K562 (cell line): ENCODE data around the gene TKTL1. TPM values are rescaled to one million over a fixed set of nuclear protein-coding genes. Genes with fewer than 3 reads are reported as not detected.
A peak's percentile ranks its signal among the peaks of the same experiment; 100 is the strongest.

Experiments
- ATAC-seq: fragments of 200-7000 bp; cut with Tn5 transposase; 3 replicates; pipeline ENCODE4 v1.9.1; 2020; ENCODE audit warnings: moderate library complexity
- BruUV-seq: library from RNA; stranded (reverse); fragments of 400-500 nt; replicated peaks from 2 replicates; lab custom pipeline; 2021; lab: Mats Ljungman, UMichigan
- CTCF ChIA-PET: fragments of 300-600 bp; formaldehyde crosslinking; extraction: SDS; loops from one replicate; lab custom pipeline; 2021; ENCODE audit warnings: low intra/inter-chr PET ratio; lab: Yijun Ruan, JAX
- POLR2A ChIA-PET: fragments of 300-600, 350-650 bp; sonication (Branson Sonifier 250); formaldehyde crosslinking; extraction: SDS; loops from one replicate; lab custom pipeline; 2021; ENCODE audit warnings: antibody characterized with exemption, inconsistent platforms; lab: Yijun Ruan, JAX
- DNase-seq, 4 experiments: peaks; one replicate each; pipeline versions ENCODE4 v3.0.0 to v3.0.0-alpha.2; 2011 to 2018; ENCODE audit warnings: low spot score in 3 of 4, mixed read lengths in 3 of 4; ENCODE audit errors: extremely low read depth in 1 of 4
- FAIRE-seq: peaks from 2 replicates; lab custom pipeline; 2011; peaks lifted over from hg19 to GRCh38; lab: Jason Lieb, UNC
- H2AFZ ChIP-seq: 2 replicates; pipeline ENCODE4 v1.6.0; 2011; ENCODE audit warnings: low read depth, low read length, control low read depth, inconsistent platforms
- H3K27ac ChIP-seq: fragments of 200-600 bp; 3 replicates; pipeline ENCODE4 v1.8.0; 2011; ENCODE audit warnings: low read depth, mild to moderate bottlenecking, control low read depth, inconsistent platforms, low read length, moderate library complexity, mixed read lengths; ENCODE audit errors: extremely low read depth
- H3K27me3 ChIP-seq, 2 experiments: fragments of 300-600 bp in 1 of 2; 2 replicates in 1 of 2; 3 replicates in 1 of 2; pipeline versions ENCODE4 v1.6.0 to v1.8.0; 2011; ENCODE audit warnings: inconsistent platforms in 2 of 2, low read length in 2 of 2, mild to moderate bottlenecking in 1 of 2, mixed read lengths in 1 of 2, moderate library complexity in 1 of 2; ENCODE audit not compliant: control insufficient read depth in 2 of 2, insufficient read depth in 2 of 2
- H3K36me3 ChIP-seq: fragments of 300-600 bp; 3 replicates; pipeline ENCODE4 v1.8.0; 2011; ENCODE audit warnings: mild to moderate bottlenecking, low read length, inconsistent platforms; ENCODE audit not compliant: control insufficient read depth, insufficient read depth
- H3K4me1 ChIP-seq, 2 experiments: fragments of 200-600 bp in 1 of 2; replicated peaks in 1 of 2; 2 replicates in 1 of 2; 3 replicates in 1 of 2; pipeline versions ENCODE4 v1.5.1 to v1.8.0; 2011; ENCODE audit warnings: inconsistent platforms in 2 of 2, low read length in 2 of 2, mild to moderate bottlenecking in 1 of 2, mixed read lengths in 1 of 2, moderate library complexity in 1 of 2; ENCODE audit not compliant: control insufficient read depth in 2 of 2, insufficient read depth in 2 of 2
- H3K4me2 ChIP-seq: 2 replicates; pipeline ENCODE4 v1.6.1; 2011; ENCODE audit warnings: low read length, control low read depth, inconsistent platforms, mixed read lengths; ENCODE audit not compliant: insufficient read depth
- H3K4me3 ChIP-seq: fragments of 200-600 bp; sonication (generic), shearing (Covaris generic); 2 replicates; pipeline ENCODE4 v1.5.1; 2016; ENCODE audit warnings: control low read depth, inconsistent platforms
- H3K79me2 ChIP-seq: fragments of 200-600 bp; 3 replicates; pipeline ENCODE4 v1.8.0; 2011; ENCODE audit warnings: low read length, inconsistent platforms; ENCODE audit not compliant: control insufficient read depth, insufficient read depth
- H3K9ac ChIP-seq, 2 experiments: 2 replicates each; pipeline versions ENCODE4 v1.6.0 to v1.6.1; 2011; ENCODE audit warnings: low read depth in 2 of 2, low read length in 2 of 2, control low read depth in 1 of 2, inconsistent platforms in 1 of 2, mild to moderate bottlenecking in 1 of 2, mixed read lengths in 1 of 2; ENCODE audit not compliant: insufficient read depth in 1 of 2
- H3K9me1 ChIP-seq: one replicate; pipeline ENCODE4 v1.6.0; 2011; ENCODE audit warnings: inconsistent platforms, mild to moderate bottlenecking, low read length, moderate library complexity; ENCODE audit not compliant: control insufficient read depth, insufficient read depth
- H3K9me3 ChIP-seq: replicated peaks from 2 replicates; pipeline ENCODE4 v1.5.1; 2011; ENCODE audit warnings: low read depth, low read length, inconsistent platforms; ENCODE audit not compliant: control insufficient read depth, insufficient read depth
- H4K20me1 ChIP-seq: replicated peaks from 2 replicates; pipeline ENCODE4 v1.6.1; 2011; ENCODE audit warnings: low read length, inconsistent platforms, mixed read lengths; ENCODE audit not compliant: control insufficient read depth, insufficient read depth
- CCAR2 ChIP-seq: fragments of 200-400 bp; formaldehyde crosslinking; IDR thresholded peaks from 2 replicates; pipeline ENCODE4 v1.6.1; 2017; ENCODE audit warnings: mild to moderate bottlenecking, low read depth, low read length
- CREB3 ChIP-seq: fragments of 450-650 bp; conservative IDR thresholded peaks from 2 replicates; pipeline ENCODE4 v1.6.1; 2016; ENCODE audit warnings: missing genetic modification characterization, low read depth, mild to moderate bottlenecking, missing compliant biosample characterization, moderate library complexity
- MAFK ChIP-seq: IDR thresholded peaks from 2 replicates; pipeline ENCODE4 v1.6.1; 2011; ENCODE audit warnings: low read length, improper control_type of control experiment
- MCM3 ChIP-seq: fragments of 450-650 bp; IDR thresholded peaks from 2 replicates; pipeline ENCODE4 v1.6.1; 2016
- NEUROD1 ChIP-seq: fragments of 150-350 bp; IDR thresholded peaks from 2 replicates; pipeline ENCODE4 v1.6.1; 2014; ENCODE audit warnings: borderline replicate concordance, low read length, low read depth; ENCODE audit not compliant: partially characterized antibody
- NFXL1 ChIP-seq: fragments of 450-650 bp; formaldehyde crosslinking; IDR thresholded peaks from 2 replicates; pipeline ENCODE4 v1.4.0; 2021; ENCODE audit warnings: mild to moderate bottlenecking
- PKNOX1 ChIP-seq: fragments of 450-650 bp; IDR thresholded peaks from 2 replicates; pipeline ENCODE4 v1.6.1; 2016
- POLR2A ChIP-seq: fragments of 450-650 bp; conservative IDR thresholded peaks from 2 replicates; pipeline ENCODE4 v1.6.1; 2016
- POLR2AphosphoS2 ChIP-seq: IDR thresholded peaks from 2 replicates; pipeline ENCODE4 v1.6.1; 2012; ENCODE audit warnings: low read length, improper control_type of control experiment
- POLR2AphosphoS5 ChIP-seq: IDR thresholded peaks from 2 replicates; pipeline ENCODE4 v1.6.1; 2011; ENCODE audit warnings: mild to moderate bottlenecking, low read depth, low read length, moderate library complexity; ENCODE audit not compliant: control insufficient read depth, insufficient read depth
- POU5F1 ChIP-seq: fragments of 150-350 bp; IDR thresholded peaks from 2 replicates; pipeline ENCODE4 v1.6.1; 2014; ENCODE audit warnings: borderline replicate concordance, low read length, low read depth, mild to moderate bottlenecking; ENCODE audit not compliant: partially characterized antibody
- SMARCB1 ChIP-seq: IDR thresholded peaks from 2 replicates; pipeline ENCODE4 v1.6.1; 2011; ENCODE audit warnings: improper control_type of control experiment, low read depth; ENCODE audit not compliant: insufficient read length
- SNIP1 ChIP-seq: fragments of 450-650 bp; IDR thresholded peaks from 2 replicates; pipeline ENCODE4 v1.7.1; 2017; ENCODE audit warnings: low read depth, mild to moderate bottlenecking
- THRA ChIP-seq: fragments of 450-650 bp; IDR thresholded peaks from 2 replicates; pipeline ENCODE4 v1.6.1; 2017; ENCODE audit warnings: mild to moderate bottlenecking, moderate library complexity
- U2AF1 ChIP-seq: fragments of 200-400 bp; formaldehyde crosslinking; optimal IDR thresholded peaks from 2 replicates; pipeline ENCODE3; 2017; ENCODE audit warnings: mild to moderate bottlenecking, low read depth, low read length, moderate library complexity
- YBX1 ChIP-seq: fragments of 450-650 bp; IDR thresholded peaks from 2 replicates; pipeline ENCODE4 v1.7.1; 2016; ENCODE audit warnings: mild to moderate bottlenecking
- ZFP36 ChIP-seq: fragments of 150-350 bp; IDR thresholded peaks from 2 replicates; pipeline ENCODE4 v1.6.1; 2018; ENCODE audit warnings: low read length, low read depth; ENCODE audit not compliant: partially characterized antibody
- ZFP91 ChIP-seq: sonication (generic); formaldehyde crosslinking; IDR thresholded peaks from 2 replicates; pipeline ENCODE4 v1.8.0; 2022; ENCODE audit warnings: mild to moderate bottlenecking, missing genetic modification reagents
- ZNF239 ChIP-seq: fragments of 250-450 bp; sonication (Bioruptor Pico); IDR thresholded peaks from 2 replicates; pipeline ENCODE4 v1.4.0; 2020; ENCODE audit warnings: mild to moderate bottlenecking
- ZNF354B ChIP-seq: fragments of 250-450 bp; sonication (Bioruptor Pico); IDR thresholded peaks from 2 replicates; pipeline ENCODE4 v1.4.0; 2020
- ZNF644 ChIP-seq: fragments of 200-800 bp; sonication (Bioruptor generic); IDR thresholded peaks from 2 replicates; pipeline ENCODE4 v1.6.1; 2016; ENCODE audit warnings: low read depth, missing genetic modification characterization, missing compliant biosample characterization
- WGBS: fragments of 100-300 bp; shearing (Covaris generic); methylation state at CpG from one replicate; pipeline ENCODE4 v1.1.6; 2016; ENCODE audit warnings: low coverage, mixed read lengths; ENCODE audit not compliant: insufficient coverage; ENCODE audit errors: missing lambda C conversion rate; 5-methylcytosine and 5-hydroxymethylcytosine counted together
- in situ Hi-C: fragments of 300-500 bp; cut with MboI; formaldehyde crosslinking; loops from 4 replicates; pipeline ENCODE4 v1.15.0; 2018; ENCODE audit warnings: inconsistent platforms, mixed read lengths
- intact Hi-C: fragments of 100-400 bp; cut with micrococcal nuclease; formaldehyde crosslinking; loops from 2 replicates; pipeline ENCODE4 v1.14.2; 2022
- polyA plus RNA-seq, 8 experiments: library from polyadenylated mRNA; depleted of rRNA in 4 of 8; stranded (reverse) in 5 of 8; unstranded in 3 of 8; fragments of >200 nt; fragmentation: Nextera tagmentation in 2 of 8; fragmentation: Illumina TruSeq in 1 of 8; extraction: Ambion mirVana in 2 of 8; extraction: Trizol in 1 of 8; gene quantifications; 2 replicates each; pipeline versions ENCODE4 v1.2.1 to v1.2.3, GENCODE V29; 2011 to 2014; ENCODE audit warnings: inconsistent platforms in 1 of 8, missing spikeins in 1 of 8
- total RNA-seq, 7 experiments: library from RNA; depleted of rRNA in 6 of 7; stranded (reverse); fragments of >200 nt in 6 of 7; fragmentation: Illumina TruSeq in 2 of 7; extraction: Trizol in 2 of 7; gene quantifications; 2 replicates each; pipeline versions ENCODE4 v1.2.1 to v1.2.3, GENCODE V29; 2011 to 2021; ENCODE audit warnings: low replicate concordance in 1 of 7

The TKTL1 gene
- total and polyA plus RNA-seq, 9 of the 15 experiments (the other 6 are each of a cell fraction or from before 2014, with no cell fraction given), result 0.18 to 0.71 (median 0.38) TPM

- ChIA-PET CTCF (no interaction called here), POLR2A (interaction anchor here (0.5 to 0.9 kb wide), 2 partner anchors 10 to 207 kb away, joined by 3 to 4 read pairs; no protein-coding TSS in a partner anchor)
- Histone ChIP-seq H3K4me3 (no peak overlapping the region), H3K79me2 (no peaks in the 10 kb centered on the region), H3K36me3 (peaks cover 50% of the 10 kb centered on the region; the same call in 2 of the 3 replicates), H3K9me1 (no peaks in the 10 kb centered on the region), H4K20me1 (peaks cover 13% of the 10 kb centered on the region), H2AFZ (no peak overlapping the region), H3K9ac (no peak overlapping the region), H3K4me1 (peaks cover 3 to 45% of the 10 kb centered on the region in 2 experiments; a peak in 3 of 5 replicates), H3K9me3 (no peaks in the 10 kb centered on the region), H3K27ac (no peak overlapping the region), H3K27me3 (no peaks in the 10 kb centered on the region), H3K4me2 (no peak overlapping the region)
- intact Hi-C loops (no loop called here), in situ Hi-C loops (no loop called here)
- FAIRE-seq (no peak), DNase-seq (no peak), ATAC-seq (no peak)
- 50% methylated on average over 6 of the region's 7 CpGs for WGBS
- BruUV-seq, result no TSS peak
- TF ChIP-seq POLR2AphosphoS5 (peak; percentile 24; the same call in 1 of the 2 replicates), NFXL1 (CRISPR knock-in tag) (no peak), U2AF1 (no peak), ZNF239 (CRISPR knock-in tag) (no peak), MCM3 (no peak), CREB3 (tag) (no peak), ZFP91 (CRISPR knock-in tag) (no peak), POLR2A (peak; percentile 61; the same call in 1 of the 2 replicates), NEUROD1 (no peak), PKNOX1 (no peak), THRA (no peak), SMARCB1 (no peak), POLR2AphosphoS2 (peak; percentile 83; the same call in 1 of the 2 replicates), ZNF354B (CRISPR knock-in tag) (no peak), MAFK (no peak), ZNF644 (no peak), POU5F1 (no peak), YBX1 (no peak), CCAR2 (no peak), SNIP1 (no peak), ZFP36 (peak; percentile 85)
Measured at GRCh38 chrX:154348114-154348531, 52.5 kb downstream of the TKTL1 start.
